AG04450 (cell line): ENCODE results near the gene METTL5. TPM values are rescaled to one million over a fixed set of nuclear protein-coding genes. Genes with fewer than 3 reads are reported as not detected.

Experiments
- CTCF ChIA-PET: fragments of 300-600, 350-600 bp; formaldehyde crosslinking; extraction: SDS; loops from one replicate; lab custom pipeline; 2022; ENCODE audit warnings: antibody characterized with exemption, inconsistent platforms; lab: Charles Lee
- POLR2A ChIA-PET: fragments of 350-600 bp; formaldehyde crosslinking; extraction: SDS; loops from one replicate; lab custom pipeline; 2021; ENCODE audit warnings: antibody characterized with exemption, inconsistent platforms; lab: Yijun Ruan, JAX
- DNase-seq: peaks from one replicate; pipeline ENCODE4 v3.0.0-alpha.2; 2011; ENCODE audit warnings: low read depth, low spot score
- H3K27ac ChIP-seq: one replicate; pipeline ENCODE4 v1.5.1; 2012; ENCODE audit warnings: low read depth, low read length, control low read depth
- H3K27me3 ChIP-seq: one replicate; pipeline ENCODE4 v1.6.0; 2012; ENCODE audit warnings: low read length; ENCODE audit not compliant: control insufficient read depth, insufficient read depth
- H3K4me3 ChIP-seq: 2 replicates; pipeline ENCODE4 v1.5.1; 2011; ENCODE audit warnings: mild to moderate bottlenecking, low read depth, low read length, control low read depth
- H3K9me3 ChIP-seq: 2 replicates; pipeline ENCODE4 v1.5.1; 2012; ENCODE audit warnings: low read length; ENCODE audit not compliant: control insufficient read depth, insufficient read depth
- CTCF ChIP-seq: IDR thresholded peaks from 2 replicates; pipeline ENCODE4 v1.5.1; 2011; ENCODE audit warnings: low read depth, low read length, control low read depth, inconsistent platforms
- polyA plus RNA-seq: library from polyadenylated mRNA; depleted of rRNA; stranded (reverse); fragments of >200 nt; gene quantifications from 2 replicates; pipeline ENCODE4 v1.2.3, GENCODE V29; 2011

The METTL5 gene
- polyA plus RNA-seq, 1 experiment, result 45.0 TPM

GRCh38 chr2:169839954-169840746 is 15.4 kb upstream of the METTL5 start:
- Histone ChIP-seq H3K27me3 (no peaks in the 10 kb centered on the region), H3K27ac (no peak overlapping the region), H3K9me3 (no peaks in the 10 kb centered on the region), H3K4me3 (no peak overlapping the region)
- ChIA-PET CTCF (no interaction called here), POLR2A (no interaction called here)
- TF ChIP-seq CTCF, result no peak
- DNase-seq, result no peak

DNA sequence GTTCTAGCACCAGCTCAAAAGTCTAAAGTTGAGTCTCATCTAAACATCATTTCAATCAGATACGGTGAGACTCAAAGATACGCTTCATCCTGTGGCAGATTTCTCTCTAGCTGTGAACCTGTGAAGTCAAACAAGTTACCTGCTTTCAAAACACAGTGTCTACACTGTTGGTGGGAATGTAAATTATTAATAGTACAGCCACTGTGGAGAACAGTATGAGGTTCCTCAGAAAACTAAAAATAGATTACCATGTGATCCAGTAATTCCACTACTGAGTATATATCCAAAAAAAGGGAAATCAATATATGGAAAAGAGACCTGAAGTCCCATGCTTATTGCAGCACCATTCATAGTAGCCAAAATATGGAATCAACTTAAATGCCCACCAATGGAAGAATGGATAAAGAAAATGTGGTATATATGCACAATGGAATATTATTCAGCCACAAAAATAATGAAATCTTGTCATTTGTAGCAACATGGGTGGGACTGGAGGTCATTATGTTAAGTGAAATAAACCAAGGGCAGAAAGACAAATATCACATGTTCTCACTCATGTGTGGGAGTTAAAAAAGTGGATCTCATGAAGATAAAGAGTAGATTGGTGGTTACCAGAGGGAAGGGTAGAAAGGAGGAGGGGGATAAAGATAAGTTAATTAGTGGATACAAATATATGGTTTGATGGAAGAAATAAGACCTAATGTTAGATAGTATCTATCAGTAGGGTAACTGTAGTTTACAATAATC is 14.2 kb upstream of the METTL5 start:
- Histone ChIP-seq H3K27me3 (no peaks in the 10 kb centered on the region), H3K27ac (no peak overlapping the region), H3K4me3 (no peak overlapping the region), H3K9me3 (no peaks in the 10 kb centered on the region)
- no peak for DNase-seq
- POLR2A ChIA-PET, result no interaction called here
- TF ChIP-seq CTCF, result no peak
- CTCF ChIA-PET, result interaction anchor here (1.0 kb wide), 1 partner anchor 12 kb away, joined by 4 read pairs; the partner anchor contains the start of gene UBR3

DNA sequence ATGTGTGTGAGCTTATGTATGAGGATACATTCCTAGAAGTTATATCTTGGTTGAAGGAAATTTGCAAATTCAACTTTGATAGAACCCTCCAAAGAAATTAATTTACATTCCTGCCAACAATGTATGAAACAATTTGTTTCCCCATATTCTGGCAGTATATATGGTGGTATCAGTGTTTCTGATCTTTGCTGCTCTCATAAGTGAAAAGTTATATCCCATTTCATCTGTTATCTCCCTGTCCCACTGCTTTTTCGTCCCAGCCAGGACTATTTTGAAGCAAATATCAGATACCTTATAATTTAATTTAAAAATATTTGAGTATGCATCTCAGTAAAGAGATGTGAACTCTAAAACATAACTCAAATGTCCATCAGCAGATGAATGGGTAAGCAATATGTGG is 9.7 kb upstream of the METTL5 start:
- Histone ChIP-seq H3K9me3 (no peaks in the 10 kb centered on the region), H3K27me3 (no peaks in the 10 kb centered on the region), H3K27ac (no peak overlapping the region), H3K4me3 (no peak overlapping the region)
- DNase-seq, result no peak
- ChIA-PET CTCF (no interaction called here), POLR2A (no interaction called here)
- no peak for TF ChIP-seq CTCF

DNA sequence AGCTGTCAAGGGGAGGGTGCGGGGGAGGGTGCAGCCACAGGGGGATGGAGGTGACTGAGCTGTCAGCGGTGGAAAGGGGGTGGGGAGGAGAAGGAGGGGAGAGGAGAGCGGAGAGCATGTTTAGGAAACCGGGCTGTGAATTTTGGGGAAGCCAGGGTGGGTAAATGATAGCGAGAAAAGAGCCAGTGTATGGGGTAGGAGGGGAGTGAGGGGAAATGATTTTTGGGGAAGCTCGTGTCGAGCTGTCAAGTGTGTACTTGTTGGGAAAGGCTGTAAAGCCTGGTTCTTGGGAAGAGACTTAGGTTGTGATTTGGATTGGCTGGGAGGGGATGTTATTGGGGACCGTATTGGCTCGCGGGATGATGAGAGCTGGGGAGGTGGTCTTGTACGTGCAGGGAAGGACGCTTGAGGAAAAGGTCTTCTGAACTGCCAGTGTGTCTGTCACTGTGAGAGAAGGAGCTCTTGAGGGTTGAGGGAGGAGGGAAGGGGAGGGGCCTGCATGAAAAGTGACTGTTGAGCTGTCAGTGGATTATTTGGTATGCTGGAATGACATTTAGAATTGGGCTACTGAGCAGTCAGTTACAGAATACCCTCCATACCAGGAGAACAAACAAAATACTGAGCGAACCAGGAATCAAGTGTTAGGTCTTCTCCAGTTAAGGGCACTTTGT is 3.6 kb upstream of the METTL5 start:
- POLR2A ChIA-PET, result interaction anchor here (0.6 to 1.6 kb wide), 10 partner anchors 20 to 1071 kb away, joined by 3 to 6 read pairs (median 3); partner anchors contain the start of genes CFAP210, PHOSPHO2 and SSB
- CTCF ChIA-PET, result interaction anchor here (0.8 to 0.9 kb wide), 2 partner anchors 49 to 100 kb away, joined by 3 to 5 read pairs; no protein-coding TSS in a partner anchor
- H3K27ac ChIP-seq, result peak overlapping the region; percentile 39
- DNase-seq, result no peak
- TF ChIP-seq CTCF, result no peak
- H3K4me3 ChIP-seq, result peak overlapping the region; percentile 92
- no peaks in the 10 kb centered on the region for H3K9me3 ChIP-seq
- no peaks in the 10 kb centered on the region for H3K27me3 ChIP-seq
